HG03103 (cell line): ENCODE data around the gene THSD7A.
"Not testable (repeated sequence)": the region's sequence is repeated elsewhere in the genome, so short reads cannot be mapped to it uniquely, and the experiment has no call there.

ENCODE experiments used
- ATAC-seq: cut with Tn5 transposase; IDR thresholded peaks from one replicate; pipeline ENCODE4 v1.9.1; 2021; ENCODE audit warnings: low read depth; ENCODE audit not compliant: unreplicated experiment

Gene THSD7A

GRCh38 chr7:11527707-11528106, 304.3 kb downstream of the THSD7A start:
- ATAC-seq, result no peak

GRCh38 chr7:11524476-11525397, 307.3 kb downstream of the THSD7A start:
- ATAC-seq, result no peak

- ATAC-seq, result not testable (repeated sequence)
Observed at GRCh38 chr7:11521964-11522499, 310.0 kb downstream of the THSD7A start.

- no peak for ATAC-seq
Observed at GRCh38 chr7:11517853-11518252, 314.1 kb downstream of the THSD7A start.

GRCh38 chr7:11516328-11516727, 315.7 kb downstream of the THSD7A start:
- ATAC-seq, result no peak

GRCh38 chr7:11513460-11513859, 318.5 kb downstream of the THSD7A start:
- ATAC-seq, result no peak

GRCh38 chr7:11507929-11508328, 324.1 kb downstream of the THSD7A start:
- no peak for ATAC-seq

GRCh38 chr7:11506417-11506816, 325.6 kb downstream of the THSD7A start:
- no peak for ATAC-seq

GRCh38 chr7:11505471-11505985, 326.5 kb downstream of the THSD7A start:
- ATAC-seq, result no peak

- no peak for ATAC-seq
Observed at GRCh38 chr7:11492307-11492706, 339.7 kb downstream of the THSD7A start.

GRCh38 chr7:11491811-11492210, 340.2 kb downstream of the THSD7A start:
- ATAC-seq, result no peak

GRCh38 chr7:11489280-11489679, 342.7 kb downstream of the THSD7A start:
- ATAC-seq, result no peak

GRCh38 chr7:11486271-11486670, 345.7 kb downstream of the THSD7A start:
- no peak for ATAC-seq

- no peak for ATAC-seq
Observed at GRCh38 chr7:11485636-11486035, 346.4 kb downstream of the THSD7A start.

GRCh38 chr7:11480143-11480542, 351.9 kb downstream of the THSD7A start:
- ATAC-seq, result no peak

- no peak for ATAC-seq
Observed at GRCh38 chr7:11478882-11479281, 353.1 kb downstream of the THSD7A start.

GRCh38 chr7:11478426-11478825, 353.6 kb downstream of the THSD7A start:
- no peak for ATAC-seq

- ATAC-seq, result no peak
Observed at GRCh38 chr7:11474902-11475585, 357.0 kb downstream of the THSD7A start.

GRCh38 chr7:11473807-11474424, 358.1 kb downstream of the THSD7A start:
- ATAC-seq, result no peak

- ATAC-seq, result no peak
Observed at GRCh38 chr7:11473220-11473619, 358.8 kb downstream of the THSD7A start.

- no peak for ATAC-seq
Observed at GRCh38 chr7:11472646-11473045, 359.4 kb downstream of the THSD7A start.
